ENCODE data around the gene RNF34. TPM values are rescaled to one million over a fixed set of nuclear protein-coding genes. Genes with fewer than 3 reads are reported as not detected.

The RNF34 gene
- total and polyA plus RNA-seq, 3 donors from 2014 or later = 59.2 to 96.6 (median 84.5) TPM

GRCh38 chr12:121427556-121428050 lies 27.7 kb downstream of the RNF34 start:
- intact Hi-C loops (cut with DNase I; ENCODE audit: low total_unique reads) = no loop called here
- no peaks in the 10 kb centered on the region for H3K36me3 ChIP-seq (ENCODE audit: low read depth, missing control alignments)

GRCh38 chr12:121428883-121429282 lies 29.0 kb downstream of the RNF34 start:
- Histone ChIP-seq H3K4me3 (no peak overlapping the region), H3K36me3 (ENCODE audit: low read depth, missing control alignments) (no peaks in the 10 kb centered on the region), H3K9me3 (no peaks in the 10 kb centered on the region), H3K27ac (no peak overlapping the region), H3K4me1 (no peaks in the 10 kb centered on the region), H3K27me3 (no peaks in the 10 kb centered on the region)
- no peak for TF ChIP-seq CTCF (IDR thresholded peaks at IDR 0.05)
- no peak for TF ChIP-seq POLR2A (IDR thresholded peaks at IDR 0.05)
- intact Hi-C loops (cut with DNase I; ENCODE audit: low total_unique reads) = no loop called here
- no peak for DNase-seq
- 94 to 97% methylated on average over 6 of the region's 6 CpGs for WGBS, 2 donors

More at GRCh38 chr12:121427556-121428050, 27.7 kb downstream of the RNF34 start:
- no peak for DNase-seq
- Histone ChIP-seq H3K9me3 (no peaks in the 10 kb centered on the region), H3K27ac (no peak overlapping the region), H3K27me3 (no peaks in the 10 kb centered on the region), H3K4me3 (no peak overlapping the region), H3K4me1 (no peaks in the 10 kb centered on the region)
- WGBS, 2 donors = 77 to 95% methylated on average over 2 of the region's 2 CpGs
- TF ChIP-seq CTCF (IDR thresholded peaks at IDR 0.05) (no peak), POLR2A (IDR thresholded peaks at IDR 0.05) (no peak)

- DNase-seq = no peak
- Histone ChIP-seq H3K9me3 (no peaks in the 10 kb centered on the region), H3K4me3 (no peak overlapping the region), H3K27me3 (no peaks in the 10 kb centered on the region), H3K36me3 (ENCODE audit: low read depth, missing control alignments) (no peaks in the 10 kb centered on the region), H3K27ac (no peak overlapping the region), H3K4me1 (no peaks in the 10 kb centered on the region)
- 86 to 92% methylated on average over 6 of the region's 6 CpGs for WGBS, 2 donors
- no peak for TF ChIP-seq CTCF (IDR thresholded peaks at IDR 0.05)
- TF ChIP-seq POLR2A (IDR thresholded peaks at IDR 0.05) = no peak
- intact Hi-C loops (cut with DNase I; ENCODE audit: low total_unique reads) = no loop called here
Measured at GRCh38 chr12:121430833-121431415, 31.0 kb downstream of the RNF34 start.

GRCh38 chr12:121432740-121433480 lies 33.0 kb downstream of the RNF34 start:
- 85 to 89% methylated on average over 11 of the region's 11 CpGs for WGBS, 2 donors
- intact Hi-C loops (cut with DNase I; ENCODE audit: low total_unique reads) = no loop called here
- Histone ChIP-seq H3K4me1 (no peaks in the 10 kb centered on the region), H3K4me3 (no peak overlapping the region), H3K36me3 (ENCODE audit: low read depth, missing control alignments) (no peaks in the 10 kb centered on the region), H3K27me3 (no peaks in the 10 kb centered on the region), H3K27ac (no peak overlapping the region), H3K9me3 (no peaks in the 10 kb centered on the region)
- TF ChIP-seq CTCF (IDR thresholded peaks at IDR 0.05) = no peak
- TF ChIP-seq POLR2A (IDR thresholded peaks at IDR 0.05) = no peak
- DNase-seq = no peak
